ENCODE results near the gene PRKRA.
"Not testable (repeated sequence)": the region's sequence is repeated elsewhere in the genome, so short reads cannot be mapped to it uniquely, and the experiment has no call there.

PRKRA gene

GRCh38 chr2:178413472-178414265, 37.3 kb downstream of the PRKRA start:
- DNase-seq (ENCODE audit: low read depth): peak; percentile 64

GRCh38 chr2:178412453-178412852, 38.5 kb downstream of the PRKRA start:
- not testable (repeated sequence) for DNase-seq (ENCODE audit: low read depth)

GRCh38 chr2:178412047-178412446, 38.9 kb downstream of the PRKRA start:
- no peak for DNase-seq (ENCODE audit: low read depth)

- no peak for DNase-seq (ENCODE audit: low read depth)
These were observed 41.7 kb downstream of the PRKRA start for GRCh38 chr2:178409261-178409660.

- DNase-seq (ENCODE audit: low read depth): no peak
These were observed 46.6 kb downstream of the PRKRA start for GRCh38 chr2:178404368-178404767.

GRCh38 chr2:178403671-178404306, 47.2 kb downstream of the PRKRA start:
- no peak for DNase-seq (ENCODE audit: low read depth)

GRCh38 chr2:178401994-178402437, 49.0 kb downstream of the PRKRA start:
- no peak for DNase-seq (ENCODE audit: low read depth)

GRCh38 chr2:178397002-178397605, 53.9 kb downstream of the PRKRA start:
- DNase-seq (ENCODE audit: low read depth): no peak

GRCh38 chr2:178395941-178396570, 54.9 kb downstream of the PRKRA start:
- DNase-seq (ENCODE audit: low read depth): no peak

- no peak for DNase-seq (ENCODE audit: low read depth)
These were observed 55.7 kb downstream of the PRKRA start for GRCh38 chr2:178395295-178395694.

GRCh38 chr2:178394859-178395258, 56.1 kb downstream of the PRKRA start:
- DNase-seq (ENCODE audit: low read depth): no peak

GRCh38 chr2:178392215-178392614, 58.8 kb downstream of the PRKRA start:
- DNase-seq (ENCODE audit: low read depth): no peak

GRCh38 chr2:178391701-178392100, 59.3 kb downstream of the PRKRA start:
- no peak for DNase-seq (ENCODE audit: low read depth)

- no peak for DNase-seq (ENCODE audit: low read depth)
These were observed 62.7 kb downstream of the PRKRA start for GRCh38 chr2:178388287-178388686.

- DNase-seq (ENCODE audit: low read depth): no peak
These were observed 63.9 kb downstream of the PRKRA start for GRCh38 chr2:178386986-178387597.

GRCh38 chr2:178385595-178386148, 65.3 kb downstream of the PRKRA start:
- DNase-seq (ENCODE audit: low read depth): no peak

- no peak for DNase-seq (ENCODE audit: low read depth)
These were observed 67.3 kb downstream of the PRKRA start for GRCh38 chr2:178383718-178384117.
